HepG2 (cell line): ENCODE results near the gene BCL2L1. TPM values are rescaled to one million over a fixed set of nuclear protein-coding genes. Genes with fewer than 3 reads are reported as not detected.
A peak's percentile ranks its signal among the peaks of the same experiment; 100 is the strongest.

ENCODE experiments used
- ATAD3A ChIP-seq: sonication (generic); formaldehyde crosslinking; IDR thresholded peaks from 2 replicates; pipeline ENCODE4 v1.4.0; 2020; ENCODE audit warnings: missing genetic modification reagents
- ATF1 ChIP-seq: IDR thresholded peaks from 2 replicates; pipeline ENCODE4 v1.6.1; 2016; ENCODE audit warnings: mild to moderate bottlenecking, control low read depth
- FOXJ3 ChIP-seq: sonication (generic); formaldehyde crosslinking; IDR thresholded peaks from 2 replicates; pipeline ENCODE4 v1.4.0; 2020; ENCODE audit warnings: missing genetic modification reagents, mild to moderate bottlenecking, borderline replicate concordance
- SNAPC4 ChIP-seq: sonication (generic); formaldehyde crosslinking; IDR thresholded peaks from 2 replicates; pipeline ENCODE4 v1.4.0; 2020; ENCODE audit warnings: mild to moderate bottlenecking, missing genetic modification reagents
- SOX13 ChIP-seq, 3 experiments: fragments of 450-650 bp in 1 of 3; sonication (generic) in 1 of 3; formaldehyde crosslinking in 1 of 3; IDR thresholded peaks in 2 of 3; conservative IDR thresholded peaks in 1 of 3; 2 replicates each; pipeline versions ENCODE4 v1.5.0 to v1.6.1; 2016 to 2020; ENCODE audit warnings: antibody characterized with exemption in 1 of 3, mild to moderate bottlenecking in 1 of 3, missing compliant biosample characterization in 1 of 3, missing genetic modification reagents in 1 of 3, moderate library complexity in 1 of 3
- SRSF1 ChIP-seq: fragments of 200-400 bp; formaldehyde crosslinking; optimal IDR thresholded peaks from 2 replicates; pipeline ENCODE3; 2017; ENCODE audit warnings: mild to moderate bottlenecking, low read depth, low read length, moderate library complexity
- SRY ChIP-seq: sonication (generic); formaldehyde crosslinking; IDR thresholded peaks from 2 replicates; pipeline ENCODE4 v1.8.0; 2022; ENCODE audit warnings: mild to moderate bottlenecking, missing genetic modification reagents
- TOE1 ChIP-seq: sonication (generic); formaldehyde crosslinking; IDR thresholded peaks from 2 replicates; pipeline ENCODE4 v1.4.0; 2020; ENCODE audit warnings: mild to moderate bottlenecking, missing genetic modification reagents
- ZNF142 ChIP-seq: sonication (generic); formaldehyde crosslinking; IDR thresholded peaks from 2 replicates; pipeline ENCODE4 v1.4.0; 2020; ENCODE audit warnings: missing genetic modification reagents
- ZNF281 ChIP-seq: sonication (generic); formaldehyde crosslinking; IDR thresholded peaks from 2 replicates; pipeline ENCODE4 v1.4.0; 2020; ENCODE audit warnings: missing genetic modification reagents, borderline replicate concordance
- ZNF335 ChIP-seq: sonication (generic); formaldehyde crosslinking; IDR thresholded peaks from 2 replicates; pipeline ENCODE4 v1.4.0; 2020; ENCODE audit warnings: missing genetic modification reagents
- ZNF557 ChIP-seq: sonication (generic); formaldehyde crosslinking; IDR thresholded peaks from 2 replicates; pipeline ENCODE4 v1.4.0; 2020; ENCODE audit warnings: missing genetic modification reagents
- ZNF776 ChIP-seq: sonication (generic); formaldehyde crosslinking; IDR thresholded peaks from 2 replicates; pipeline ENCODE4 v1.4.0; 2020; ENCODE audit warnings: mild to moderate bottlenecking, missing genetic modification reagents
- polyA plus RNA-seq, 8 experiments: library from polyadenylated mRNA; depleted of rRNA in 3 of 8; stranded (reverse) in 7 of 8; unstranded in 1 of 8; fragments of >200 nt; fragmentation: Illumina TruSeq in 4 of 8; extraction: Trizol in 4 of 8; gene quantifications; 2 replicates each; pipeline versions ENCODE4 v1.2.1 to v1.2.3, GENCODE V29; 2011 to 2016; ENCODE audit warnings: low read depth in 4 of 8, missing spikeins in 1 of 8, mixed read lengths in 1 of 8; ENCODE audit not compliant: insufficient read depth in 1 of 8
- total RNA-seq, 5 experiments: library from RNA; depleted of rRNA; stranded (reverse); fragments of >200 nt; fragmentation: Illumina TruSeq; extraction: Trizol; gene quantifications; 2 replicates each; pipeline ENCODE4 v1.2.3, GENCODE V29; 2016; ENCODE audit warnings: low read depth in 1 of 5

BCL2L1 gene
- total and polyA plus RNA-seq, 2 of the 13 experiments (the other 11 are each of a cell fraction or from before 2014, with no cell fraction given) = 164 to 258 TPM

GRCh38 chr20:31720486-31721407 lies 1.9 kb downstream of the BCL2L1 start (continued):
- no peak for TF ChIP-seq ATAD3A (CRISPR knock-in tag)
- TF ChIP-seq SOX13 (IDR thresholded peaks at IDR 0.05) = peak; percentile 59; the same call in 1 of the 2 replicates
- peak; percentile 63 to 89 for TF ChIP-seq SOX13 (CRISPR knock-in tag; conservative IDR thresholded peaks at IDR 0.05 in 1 of 2, IDR thresholded peaks at IDR 0.05 in 1 of 2)
- no peak for TF ChIP-seq ZNF776 (CRISPR knock-in tag)
- TF ChIP-seq ZNF142 = peak; percentile 19; the same call in 1 of the 2 replicates
- TF ChIP-seq ZNF281 (CRISPR knock-in tag) = peak; percentile 76
- TF ChIP-seq SRSF1 = no peak
- TF ChIP-seq ATF1 (CRISPR knock-in tag) = no peak
- TF ChIP-seq FOXJ3 (CRISPR knock-in tag) = peak; percentile 80
- no peak for TF ChIP-seq SNAPC4 (CRISPR knock-in tag)
- peak; percentile 67 for TF ChIP-seq ZNF557 (CRISPR knock-in tag)
- TF ChIP-seq SRY (CRISPR knock-in tag) = no peak
- TF ChIP-seq TOE1 = no peak; the same call in 1 of the 2 replicates
- TF ChIP-seq ZNF335 (CRISPR knock-in tag) = peak; percentile 63; the same call in 1 of the 2 replicates
